Measurements from ENCODE around the gene PCDH8.

- TF ChIP-seq POLR2A (IDR thresholded peaks at IDR 0.05; ENCODE audit: low read depth, low read length), result no peak
- no peak for TF ChIP-seq CTCF (conservative IDR thresholded peaks at IDR 0.05; ENCODE audit: low read depth, low read length)
- TF ChIP-seq MAFK (IDR thresholded peaks at IDR 0.05; ENCODE audit: low read depth, low read length), result no peak
- TF ChIP-seq CHD1 (IDR thresholded peaks at IDR 0.05; ENCODE audit: low read depth, low read length), result no peak
- no peak for TF ChIP-seq FOS (IDR thresholded peaks at IDR 0.05; ENCODE audit: low read depth, low read length)
- no peak for TF ChIP-seq ELK1 (IDR thresholded peaks at IDR 0.05; ENCODE audit: borderline replicate concordance, low read depth, low read length)
- no peak for TF ChIP-seq CEBPB (IDR thresholded peaks at IDR 0.05; ENCODE audit: low read depth, low read length)
- no peak for TF ChIP-seq MXI1 (IDR thresholded peaks at IDR 0.05; ENCODE audit: borderline replicate concordance, low read depth, low read length)
- TF ChIP-seq RAD21 (IDR thresholded peaks at IDR 0.05; ENCODE audit: low read length), result no peak
- no peak for TF ChIP-seq RFX5 (IDR thresholded peaks at IDR 0.05; ENCODE audit: low read depth, low read length)
- no peak for TF ChIP-seq SMC3 (IDR thresholded peaks at IDR 0.05; ENCODE audit: low read depth, low read length)
- no peak for TF ChIP-seq MAZ (IDR thresholded peaks at IDR 0.05; ENCODE audit: borderline replicate concordance, low read depth, low read length)
- TF ChIP-seq NFE2L2 (IDR thresholded peaks at IDR 0.05; ENCODE audit: low read depth, low read length), result no peak
These were observed 16.1 kb downstream of the PCDH8 start for GRCh38 chr13:52832313-52832712.
